Smooth muscle cell (in vitro differentiated cells): Measurements from ENCODE around the gene ATXN7L1. TPM values are rescaled to one million over a fixed set of nuclear protein-coding genes. Genes with fewer than 3 reads are reported as not detected.

Experiments used
- DNase-seq: peaks from one replicate; lab custom pipeline; 2025; ENCODE audit not compliant: unreplicated experiment; lab: John Stamatoyannopoulos, UW
- H2AFZ ChIP-seq: fragments of 200-600 bp; sonication (generic); 2 replicates; pipeline ENCODE4 v1.6.0; 2016; ENCODE audit warnings: antibody characterized with exemption, low read depth, mild to moderate bottlenecking
- H3F3A ChIP-seq: fragments of 200-600 bp; sonication (generic); 2 replicates; pipeline ENCODE4 v1.6.0; 2017; ENCODE audit warnings: antibody characterized with exemption, low read depth
- H3K27ac ChIP-seq: fragments of 200-600 bp; sonication (generic); 2 replicates; pipeline ENCODE4 v1.5.1; 2016; ENCODE audit warnings: low read depth, mild to moderate bottlenecking
- H3K27me3 ChIP-seq: fragments of 200-600 bp; sonication (generic); 2 replicates; pipeline ENCODE4 v1.6.1; 2016; ENCODE audit warnings: low read depth, mild to moderate bottlenecking
- H3K36me3 ChIP-seq: fragments of 200-600 bp; sonication (generic); 2 replicates; pipeline ENCODE4 v1.5.1; 2016; ENCODE audit warnings: low read depth
- H3K4me1 ChIP-seq: fragments of 200-600 bp; sonication (generic); 2 replicates; pipeline ENCODE4 v1.5.1; 2016; ENCODE audit warnings: low read depth
- H3K4me2 ChIP-seq: fragments of 200-600 bp; sonication (generic); 2 replicates; pipeline ENCODE4 v1.6.0; 2016; ENCODE audit warnings: mild to moderate bottlenecking
- H3K4me3 ChIP-seq: fragments of 200-600 bp; sonication (generic); 2 replicates; pipeline ENCODE4 v1.5.1; 2016; ENCODE audit warnings: mild to moderate bottlenecking
- H3K79me2 ChIP-seq: fragments of 200-600 bp; sonication (generic); 2 replicates; pipeline ENCODE4 v1.6.0; 2016; ENCODE audit warnings: low read depth, mild to moderate bottlenecking
- H3K9ac ChIP-seq: fragments of 200-600 bp; sonication (generic); 2 replicates; pipeline ENCODE4 v1.6.0; 2016; ENCODE audit warnings: low read depth
- H3K9me3 ChIP-seq: fragments of 200-600 bp; sonication (generic); replicated peaks from 2 replicates; pipeline ENCODE4 v1.5.1; 2016; ENCODE audit warnings: low read depth
- H4K20me1 ChIP-seq: fragments of 200-600 bp; sonication (generic); 2 replicates; pipeline ENCODE4 v1.6.0; 2016; ENCODE audit warnings: low read depth
- WGBS: methylation state at CpG from one replicate; pipeline ENCODE4 v1.1.7; 2016; ENCODE audit warnings: low lambda C conversion rate; 5-methylcytosine and 5-hydroxymethylcytosine counted together
- polyA plus RNA-seq: library from polyadenylated mRNA; unstranded; fragments of >200 nt; fragmentation: Nextera tagmentation; extraction: Ambion mirVana; gene quantifications from 2 replicates; pipeline ENCODE4 v1.2.1, GENCODE V29; 2016
- total RNA-seq: library from RNA; depleted of rRNA; stranded (reverse); fragments of >200 nt; gene quantifications from 2 replicates; pipeline ENCODE4 v1.2.3, GENCODE V29; 2014
- TF ChIP-seq, protein P1 (sequence below): fragments of 200-600 bp; sonication (generic); IDR thresholded peaks from 2 replicates; pipeline ENCODE4 v1.5.1; 2017; ENCODE audit warnings: borderline replicate concordance, mild to moderate bottlenecking, antibody characterized with exemption; ENCODE audit not compliant: insufficient read depth, poor library complexity, severe bottlenecking

ATXN7L1 gene
- total and polyA plus RNA-seq, 2 experiments from 2014 or later: 3.3 to 4.4 TPM

DNA sequence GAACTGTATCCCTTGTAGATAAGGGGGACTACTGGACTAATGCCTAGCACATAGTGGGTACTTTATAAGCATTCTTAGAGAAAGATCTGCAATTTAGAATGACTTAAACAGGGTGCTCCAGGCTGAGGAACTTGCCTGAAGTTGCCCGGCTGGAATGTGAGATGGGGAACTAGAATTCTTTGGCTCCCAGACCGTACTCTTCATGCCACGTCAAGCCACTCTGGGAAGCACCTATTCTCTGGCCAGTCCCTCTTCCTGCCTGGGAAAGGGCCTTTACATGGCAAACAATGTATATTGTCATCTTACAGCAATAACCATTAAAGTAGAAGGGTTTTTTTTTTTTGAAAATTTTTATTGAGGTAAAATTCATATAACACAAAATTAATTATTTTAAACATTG is 34.5 kb downstream of the ATXN7L1 start:
- no peak overlapping the region for H3K27ac ChIP-seq
- no peaks in the 10 kb centered on the region for H4K20me1 ChIP-seq
- DNase-seq: no peak
- no peak overlapping the region for H3K4me3 ChIP-seq
- H3K9me3 ChIP-seq: no peaks in the 10 kb centered on the region
- H3F3A ChIP-seq: peaks cover 3% of the 10 kb centered on the region
- no peak overlapping the region for H3K4me2 ChIP-seq
- no peak overlapping the region for H2AFZ ChIP-seq
- TF ChIP-seq, protein P1, sequence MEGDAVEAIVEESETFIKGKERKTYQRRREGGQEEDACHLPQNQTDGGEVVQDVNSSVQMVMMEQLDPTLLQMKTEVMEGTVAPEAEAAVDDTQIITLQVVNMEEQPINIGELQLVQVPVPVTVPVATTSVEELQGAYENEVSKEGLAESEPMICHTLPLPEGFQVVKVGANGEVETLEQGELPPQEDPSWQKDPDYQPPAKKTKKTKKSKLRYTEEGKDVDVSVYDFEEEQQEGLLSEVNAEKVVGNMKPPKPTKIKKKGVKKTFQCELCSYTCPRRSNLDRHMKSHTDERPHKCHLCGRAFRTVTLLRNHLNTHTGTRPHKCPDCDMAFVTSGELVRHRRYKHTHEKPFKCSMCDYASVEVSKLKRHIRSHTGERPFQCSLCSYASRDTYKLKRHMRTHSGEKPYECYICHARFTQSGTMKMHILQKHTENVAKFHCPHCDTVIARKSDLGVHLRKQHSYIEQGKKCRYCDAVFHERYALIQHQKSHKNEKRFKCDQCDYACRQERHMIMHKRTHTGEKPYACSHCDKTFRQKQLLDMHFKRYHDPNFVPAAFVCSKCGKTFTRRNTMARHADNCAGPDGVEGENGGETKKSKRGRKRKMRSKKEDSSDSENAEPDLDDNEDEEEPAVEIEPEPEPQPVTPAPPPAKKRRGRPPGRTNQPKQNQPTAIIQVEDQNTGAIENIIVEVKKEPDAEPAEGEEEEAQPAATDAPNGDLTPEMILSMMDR: no peak
- H3K79me2 ChIP-seq: no peaks in the 10 kb centered on the region
- H3K9ac ChIP-seq: no peak overlapping the region
- H3K27me3 ChIP-seq: no peaks in the 10 kb centered on the region
- peaks cover 10% of the 10 kb centered on the region for H3K4me1 ChIP-seq
- no peaks in the 10 kb centered on the region for H3K36me3 ChIP-seq
- 68% methylated on average over 3 of the region's 3 CpGs for WGBS

DNA sequence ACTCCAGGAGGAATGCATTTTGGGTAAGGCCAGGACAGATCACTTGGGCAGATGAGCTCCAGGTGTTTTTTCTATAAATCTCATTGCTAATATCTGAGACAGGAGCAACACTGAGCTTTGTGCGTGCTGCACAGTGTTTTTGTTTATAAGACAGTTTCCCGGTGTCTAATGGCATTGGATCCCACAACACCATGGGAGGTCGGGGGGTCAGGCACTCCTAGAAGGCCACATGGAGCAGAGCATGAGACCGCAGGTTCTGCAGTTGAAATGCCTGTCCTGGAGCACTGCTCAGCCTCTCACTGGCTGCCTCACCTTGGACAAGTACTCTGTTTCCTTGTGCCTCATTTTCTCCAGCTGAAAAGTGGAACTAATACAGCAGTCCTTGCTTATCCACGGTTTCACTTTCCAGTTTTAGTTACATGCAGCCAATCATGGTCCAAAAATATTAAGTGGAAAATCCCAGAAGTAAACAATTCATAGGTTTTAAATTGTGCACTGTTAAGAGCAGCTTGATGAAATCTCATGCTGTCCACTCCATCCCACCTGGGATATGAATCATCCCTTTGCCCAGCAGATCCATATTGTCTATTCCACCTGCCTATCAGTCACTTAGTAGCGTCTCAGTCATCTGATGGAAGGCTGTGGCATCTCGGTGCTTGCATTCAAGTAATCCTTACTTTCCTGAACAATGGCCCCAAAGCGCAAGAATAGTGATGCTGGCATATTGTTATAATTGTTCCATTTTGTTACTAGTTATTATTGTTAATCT is 35.2 kb downstream of the ATXN7L1 start:
- Histone ChIP-seq H3F3A (peaks cover 3% of the 10 kb centered on the region), H3K4me2 (no peak overlapping the region), H3K27ac (no peak overlapping the region), H3K9ac (no peak overlapping the region), H4K20me1 (no peaks in the 10 kb centered on the region), H3K79me2 (no peaks in the 10 kb centered on the region), H3K9me3 (no peaks in the 10 kb centered on the region), H3K4me3 (no peak overlapping the region), H2AFZ (no peak overlapping the region), H3K4me1 (peaks cover 10% of the 10 kb centered on the region), H3K27me3 (no peaks in the 10 kb centered on the region), H3K36me3 (no peaks in the 10 kb centered on the region)
- no peak for DNase-seq
- 92% methylated on average over 8 of the region's 8 CpGs for WGBS
- TF ChIP-seq, protein P1: no peak

DNA sequence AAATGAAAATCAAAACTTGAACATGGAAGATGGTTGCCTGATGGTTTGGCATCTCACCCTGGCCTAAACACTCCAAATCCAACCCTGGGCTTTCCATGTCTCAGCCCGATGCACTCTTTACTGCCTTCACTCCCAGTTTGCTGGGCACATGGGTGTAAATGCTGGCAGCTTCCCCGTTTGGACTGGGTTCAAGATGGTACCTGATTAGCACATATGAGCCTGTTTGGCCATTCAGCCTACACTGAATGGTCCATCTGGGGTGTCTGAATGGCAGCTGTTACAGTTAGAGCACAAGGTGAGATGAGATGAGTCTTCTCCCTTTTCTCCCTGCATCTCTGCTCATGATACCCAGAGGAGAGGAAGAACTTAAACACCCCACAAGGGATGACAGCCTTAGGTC is 37.1 kb downstream of the ATXN7L1 start:
- no peak overlapping the region for H3K9ac ChIP-seq
- TF ChIP-seq, protein P1: no peak
- no peak for DNase-seq
- no peak overlapping the region for H2AFZ ChIP-seq
- no peaks in the 10 kb centered on the region for H3K79me2 ChIP-seq
- no peak overlapping the region for H3K27ac ChIP-seq
- H3K36me3 ChIP-seq: no peaks in the 10 kb centered on the region
- no peaks in the 10 kb centered on the region for H4K20me1 ChIP-seq
- no peaks in the 10 kb centered on the region for H3K9me3 ChIP-seq
- peak overlapping the region; percentile 40 for H3K4me2 ChIP-seq
- peaks cover 3% of the 10 kb centered on the region for H3F3A ChIP-seq
- H3K4me3 ChIP-seq: no peak overlapping the region
- WGBS: 100% methylated on average over 2 of the region's 2 CpGs
- H3K27me3 ChIP-seq: no peaks in the 10 kb centered on the region
- H3K4me1 ChIP-seq: peaks cover 10% of the 10 kb centered on the region
